SKM-1 (cell line): ENCODE measurements around the gene NCAPG2.
"Not testable (repeated sequence)": the region's sequence is repeated elsewhere in the genome, so short reads cannot be mapped to it uniquely, and the experiment has no call there.

Experiments
- DNase-seq: peaks from one replicate; lab custom pipeline; 2025; ENCODE audit not compliant: unreplicated experiment; lab: John Stamatoyannopoulos, UW

Gene NCAPG2

DNA sequence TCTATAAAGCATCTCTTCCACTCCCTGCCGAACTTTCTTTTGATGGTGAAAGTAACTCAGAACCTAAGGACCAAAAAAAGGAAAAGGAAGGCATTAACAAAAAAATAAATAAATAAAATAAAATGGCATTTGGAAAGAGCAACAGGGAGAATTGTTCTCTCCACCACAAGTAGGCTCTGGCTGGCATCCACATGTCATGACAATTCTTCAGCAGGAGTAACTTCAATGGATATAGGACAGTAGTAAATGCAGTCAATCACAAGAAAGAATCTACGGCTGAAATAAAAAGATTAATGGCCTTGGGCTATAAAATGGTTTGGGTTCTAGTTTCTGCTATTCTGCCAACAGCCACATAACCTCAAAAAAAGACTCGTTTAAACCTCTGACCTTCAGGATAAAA, 23.9 kb downstream of the NCAPG2 start:
- DNase-seq = no peak

DNA sequence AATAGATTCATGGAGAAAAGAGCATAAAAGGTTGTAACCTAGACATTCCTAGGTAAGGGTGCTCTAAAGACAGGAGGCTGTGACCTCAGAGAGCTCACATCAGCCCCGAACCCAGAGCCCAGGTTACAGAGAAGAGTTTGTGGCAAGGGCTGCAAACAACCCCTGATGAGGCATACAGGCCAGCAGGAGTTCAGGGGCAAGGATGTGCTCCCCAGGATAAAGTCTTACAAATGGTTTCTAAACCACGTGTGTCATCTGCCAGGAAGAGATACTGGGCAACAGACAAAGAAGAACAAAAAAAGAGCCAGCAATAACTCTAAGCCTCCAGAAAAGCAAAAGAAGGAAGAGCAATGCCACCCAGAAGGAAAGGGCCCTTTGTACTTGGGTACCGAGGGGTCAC, 27.7 kb downstream of the NCAPG2 start:
- DNase-seq = no peak

DNA sequence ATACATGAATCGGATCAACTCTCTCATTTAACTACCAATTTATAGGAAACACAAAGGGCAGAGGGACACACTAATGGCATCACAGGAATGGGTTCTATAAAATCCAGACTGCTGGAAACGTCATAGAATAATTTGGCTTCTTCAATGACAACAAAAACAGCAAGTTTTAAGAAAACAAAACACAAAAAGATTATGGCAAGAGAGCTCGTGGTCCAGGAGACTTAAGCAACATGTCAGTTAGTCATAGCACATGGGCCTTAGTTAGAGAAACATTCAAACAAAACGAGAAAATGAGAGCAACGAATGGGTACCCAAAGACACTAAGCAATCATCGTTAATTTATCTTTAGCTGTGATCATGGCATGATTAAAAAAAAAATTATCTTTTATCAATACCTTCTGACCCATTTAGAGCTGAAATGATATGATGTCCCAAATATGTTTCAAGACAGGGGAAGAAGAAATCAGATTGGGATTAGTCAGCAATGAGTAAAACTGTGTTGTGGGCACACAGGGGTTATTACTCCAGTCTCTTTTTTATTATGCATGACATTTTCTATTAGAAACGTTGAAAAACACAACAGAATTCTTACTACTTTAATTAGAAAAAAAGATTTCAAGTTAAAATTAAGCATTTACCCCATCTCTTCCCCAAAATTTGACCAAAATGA, 28.3 kb downstream of the NCAPG2 start:
- DNase-seq = no peak

DNA sequence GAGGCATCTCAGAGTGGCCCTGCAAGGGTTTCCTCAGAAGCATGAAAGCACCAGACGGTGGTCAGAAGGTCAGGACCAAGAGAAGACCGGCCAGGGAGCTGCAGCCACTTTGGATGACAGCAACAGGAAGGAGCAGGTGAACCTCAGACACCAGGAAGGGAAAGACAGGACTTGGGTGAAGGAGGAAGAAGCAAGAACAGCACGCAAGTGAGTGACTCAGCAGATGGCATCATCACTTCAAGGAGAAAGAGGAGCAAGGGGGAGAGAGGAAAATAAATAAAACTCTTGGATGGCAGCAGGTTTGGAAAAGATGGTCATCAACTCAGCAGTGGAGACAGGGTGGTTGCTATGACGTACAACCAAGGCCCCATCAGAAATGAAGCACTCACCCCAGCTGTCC, 31.6 kb downstream of the NCAPG2 start:
- DNase-seq = no peak

DNA sequence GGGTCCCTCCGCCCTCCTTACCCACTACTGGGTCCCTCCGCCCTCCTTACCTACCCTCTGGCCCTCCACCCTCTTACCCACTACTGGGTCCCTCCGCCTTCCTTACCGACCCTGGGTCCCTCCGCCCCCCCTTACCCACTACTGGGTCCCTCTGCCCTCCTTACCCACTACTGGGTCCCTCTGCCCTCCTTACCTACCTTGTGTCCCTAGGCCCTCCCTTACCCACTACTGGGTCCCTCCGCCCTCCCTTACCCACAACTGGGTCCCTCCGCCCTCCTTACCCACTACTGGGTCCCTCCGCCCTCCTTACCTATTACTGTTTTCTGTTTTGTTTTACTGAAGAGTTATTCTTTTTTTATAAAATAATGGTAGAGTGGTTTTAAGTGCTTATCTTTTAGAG, 36.5 kb downstream of the NCAPG2 start:
- DNase-seq = not testable (repeated sequence)

DNA sequence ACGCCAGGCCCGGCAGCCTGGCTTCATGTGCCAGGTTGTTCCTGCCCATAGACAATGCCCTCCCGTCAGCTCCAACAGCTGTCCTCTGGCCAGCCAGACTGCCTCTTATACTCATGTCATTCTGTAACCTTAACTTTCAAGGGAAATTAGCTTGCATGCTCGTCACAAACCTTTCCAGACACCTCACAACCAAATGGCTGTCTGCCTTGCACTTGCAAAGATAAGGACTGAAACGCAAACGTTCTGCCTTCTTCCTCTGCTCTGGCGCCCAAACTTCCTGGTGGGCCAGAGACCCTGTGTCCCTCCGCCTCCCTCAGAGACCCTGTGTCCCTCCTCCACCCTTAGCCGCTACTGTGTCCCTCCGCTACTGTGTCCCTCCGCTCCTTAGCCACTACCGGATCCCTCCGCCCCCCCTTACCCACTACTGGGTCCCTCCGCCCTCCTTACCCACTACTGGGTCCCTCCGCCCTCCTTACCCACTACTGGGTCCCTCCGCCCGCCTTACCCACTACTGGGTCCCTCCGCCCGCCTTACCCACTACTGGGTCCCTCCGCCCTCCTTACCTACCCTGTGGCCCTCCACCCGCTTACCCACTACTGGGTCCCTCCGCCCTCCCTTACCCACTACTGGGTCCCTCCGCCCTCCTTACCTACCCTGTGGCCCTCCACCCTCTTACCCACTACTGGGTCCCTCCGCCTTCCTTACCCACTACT, 37.5 kb downstream of the NCAPG2 start:
- DNase-seq = not testable (repeated sequence)

DNA sequence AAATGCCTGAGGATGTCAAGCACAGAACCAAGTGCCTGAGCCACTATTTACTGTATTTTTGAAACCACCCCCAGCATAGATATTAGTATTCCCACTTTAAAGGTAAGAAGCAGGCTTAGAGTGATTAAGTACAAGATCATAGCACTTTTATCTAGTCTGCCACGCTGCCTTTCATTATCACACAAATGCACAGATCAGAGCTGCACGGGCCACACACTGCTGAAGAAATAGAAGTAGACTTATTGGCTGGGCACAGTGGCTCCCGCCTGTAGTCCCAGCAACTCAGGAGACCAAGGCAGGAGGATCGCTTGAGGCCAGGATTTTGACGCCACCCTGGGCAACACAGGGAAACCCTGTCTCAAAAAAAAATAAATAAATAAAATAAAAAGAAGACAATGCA, 38.2 kb downstream of the NCAPG2 start:
- DNase-seq = no peak

DNA sequence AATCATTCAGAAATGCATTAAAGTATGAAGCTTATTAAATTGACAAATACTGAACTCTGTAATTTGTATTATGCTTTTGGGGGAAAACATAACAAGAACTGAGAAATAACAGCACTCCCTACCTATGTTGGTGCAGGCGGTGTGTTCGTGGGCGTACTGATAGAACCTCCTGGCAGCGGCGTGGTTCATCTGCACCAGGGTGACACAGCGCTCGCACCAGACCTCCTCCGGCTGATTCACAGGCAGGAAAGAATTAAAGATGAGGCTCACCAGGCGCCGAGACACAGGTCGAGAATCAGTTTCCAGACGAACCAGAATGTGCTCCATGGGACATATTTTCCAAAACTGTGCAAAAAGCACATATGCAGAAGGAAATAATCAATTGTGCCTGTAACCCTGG, 40.2 kb downstream of the NCAPG2 start:
- no peak for DNase-seq

DNA sequence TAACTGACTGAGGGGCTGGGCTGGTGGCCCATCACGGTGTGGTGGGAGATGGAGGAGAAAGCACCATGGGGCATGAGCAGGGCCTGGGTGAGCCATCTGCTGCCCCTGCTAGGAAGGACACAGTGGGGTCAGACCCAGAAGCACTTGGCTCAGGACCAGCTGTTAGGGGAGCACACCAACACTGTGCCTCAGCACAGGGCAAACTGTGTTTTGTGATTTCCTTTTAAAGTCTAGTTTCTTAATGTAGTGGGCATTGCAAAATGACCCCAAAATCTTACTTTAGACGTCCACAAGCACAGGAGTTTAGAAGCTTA, 41.2 kb downstream of the NCAPG2 start:
- no peak for DNase-seq

DNA sequence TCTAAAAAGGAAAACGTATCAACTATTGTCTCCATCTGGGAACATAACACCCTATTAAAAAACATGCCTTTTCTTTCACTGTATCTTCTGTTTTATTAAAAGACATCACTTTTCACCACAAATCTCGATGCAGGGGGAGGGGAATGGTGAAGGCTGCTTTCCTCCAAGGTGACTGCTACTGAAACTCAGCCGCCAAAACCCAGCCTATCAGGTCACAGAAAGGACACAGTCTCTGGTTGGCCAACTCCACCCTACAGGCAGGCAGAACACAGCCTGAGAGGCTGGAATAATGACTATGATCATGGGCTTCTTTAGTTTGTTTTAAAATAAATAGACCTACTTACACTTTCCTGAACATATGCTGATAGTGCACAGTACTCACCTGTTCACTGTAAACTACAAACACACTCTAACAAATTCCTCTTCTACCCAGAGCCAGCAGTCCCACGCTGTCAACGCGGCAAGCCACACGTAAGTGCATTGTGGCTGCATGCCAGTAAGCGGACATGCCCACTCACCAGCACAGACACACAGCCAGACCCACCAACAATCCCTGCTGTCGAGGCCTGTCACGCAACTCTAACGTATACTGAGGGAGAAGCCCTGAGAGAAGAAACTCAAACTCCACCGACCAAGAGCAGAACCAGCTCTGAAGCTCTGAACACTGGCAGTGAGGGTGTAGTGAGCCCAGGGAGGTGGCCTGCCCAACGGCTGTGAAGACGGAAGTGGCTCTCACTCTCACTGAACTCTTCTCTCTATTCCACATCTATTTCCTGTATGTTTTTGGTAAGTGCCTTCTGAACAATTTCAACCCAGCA, 41.8 kb downstream of the NCAPG2 start:
- DNase-seq = no peak

DNA sequence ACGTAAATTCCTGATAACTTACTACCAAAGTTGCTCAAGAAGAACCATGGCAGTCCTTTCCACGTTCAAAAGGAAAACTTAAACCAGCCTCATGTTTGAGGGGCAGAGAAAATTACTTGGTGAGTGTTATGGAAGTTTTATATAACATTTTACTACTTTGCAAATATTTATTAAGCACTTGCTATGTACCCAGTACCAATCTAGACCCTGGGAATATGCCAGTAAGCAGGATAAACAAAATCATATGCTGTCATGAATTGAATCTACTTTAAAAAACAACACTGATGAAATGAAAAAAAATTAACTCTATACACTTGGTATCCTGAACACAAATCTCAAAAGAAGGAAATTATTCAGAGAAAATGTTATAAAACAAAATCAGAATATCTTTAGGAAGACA, 46.1 kb downstream of the NCAPG2 start:
- no peak for DNase-seq

DNA sequence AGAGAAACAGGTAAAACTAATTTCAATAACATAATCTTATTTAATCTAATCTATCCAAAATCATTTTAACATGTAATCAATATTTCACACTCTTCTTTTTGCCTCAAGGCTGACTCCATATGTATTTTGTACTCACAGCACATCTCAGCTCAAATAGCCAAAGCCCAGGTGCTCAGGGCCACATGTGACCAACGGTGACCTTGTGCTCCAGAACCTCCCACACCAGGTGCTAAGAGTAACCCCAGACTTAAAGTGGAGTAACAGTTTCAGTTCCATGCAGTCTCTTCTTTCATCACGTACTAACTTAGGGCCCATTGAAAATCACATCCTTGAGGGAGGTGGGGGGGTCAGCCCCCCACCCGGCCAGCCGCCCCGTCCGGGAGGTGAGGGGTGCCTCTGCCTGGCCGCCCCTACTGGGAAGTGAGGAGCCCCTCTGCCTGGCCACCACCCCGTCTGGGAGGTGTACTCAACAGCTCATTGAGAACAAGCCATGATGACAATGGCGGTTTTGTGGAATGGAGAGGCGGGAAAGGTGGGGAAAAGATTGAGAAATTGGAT, 47.3 kb downstream of the NCAPG2 start:
- no peak for DNase-seq

DNA sequence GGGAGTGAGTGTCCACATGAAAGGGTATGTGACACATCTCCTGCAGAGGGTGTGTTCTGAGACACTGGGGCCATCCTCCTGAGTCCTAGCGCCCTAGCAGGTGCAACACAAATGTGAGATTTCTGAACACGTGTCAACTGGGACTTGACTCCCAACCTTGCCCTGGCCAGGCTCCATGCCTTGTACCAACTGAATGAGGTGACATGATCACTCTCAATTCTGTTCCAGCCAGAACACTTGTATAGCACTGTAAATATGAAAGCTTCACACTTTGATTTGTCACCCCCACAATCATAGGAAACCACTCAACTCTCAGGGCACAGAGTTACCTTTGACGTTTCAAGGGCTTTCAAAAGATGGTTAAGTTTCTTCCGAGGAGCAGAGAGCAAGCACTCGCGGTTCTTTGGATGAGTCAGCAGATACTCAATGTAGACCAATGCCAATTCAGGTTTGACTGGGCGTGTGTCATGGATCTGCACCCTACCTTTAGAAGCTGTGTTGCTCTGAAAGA, 48.6 kb downstream of the NCAPG2 start:
- DNase-seq = no peak

DNA sequence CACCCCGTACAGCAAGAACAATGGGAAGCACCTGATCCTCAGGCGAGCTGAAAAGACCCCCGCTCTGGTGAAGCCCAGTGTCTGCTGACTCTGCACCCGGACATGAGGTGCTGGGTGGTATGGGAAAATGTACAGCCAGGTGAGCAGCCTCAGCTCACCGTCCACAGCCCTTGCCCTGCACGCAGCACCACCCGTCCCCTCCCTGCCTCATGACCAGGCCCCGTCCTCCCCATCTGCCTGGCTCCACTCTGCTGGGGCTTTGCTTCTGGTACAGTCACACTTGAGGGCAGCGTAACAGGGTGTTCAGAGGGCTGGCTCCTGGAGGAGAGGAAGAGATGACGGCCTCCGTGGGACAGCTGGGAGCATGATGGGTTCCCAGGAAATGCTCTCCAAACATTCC, 49.1 kb downstream of the NCAPG2 start:
- no peak for DNase-seq

DNA sequence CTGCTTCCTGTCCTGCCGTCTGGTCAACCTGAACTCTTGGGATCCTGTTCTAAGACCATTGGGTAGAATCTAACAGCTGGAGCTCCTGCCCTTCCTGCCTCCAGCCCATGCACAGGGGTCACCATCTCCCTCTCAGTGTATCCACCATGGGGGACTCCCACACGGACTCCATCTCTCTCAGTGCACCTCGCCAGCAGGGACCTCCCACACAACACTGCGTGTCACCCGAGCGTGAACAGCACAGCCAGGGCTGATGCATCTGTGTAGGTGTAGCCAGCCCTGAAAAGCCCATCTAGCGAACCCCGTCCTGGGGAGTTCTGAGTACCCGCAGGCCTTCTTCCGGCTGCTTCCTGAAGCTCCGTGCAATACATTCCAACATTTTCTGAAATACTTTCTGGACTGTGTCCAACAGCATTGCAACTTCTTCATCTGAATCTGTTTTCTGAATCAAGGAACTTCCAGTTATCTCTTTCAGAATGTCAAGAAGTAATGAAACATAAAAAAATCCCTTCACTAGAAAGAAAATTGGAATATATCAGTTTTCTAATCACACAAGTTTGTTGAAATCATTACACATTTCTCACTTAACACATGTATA, 52.5 kb downstream of the NCAPG2 start:
- DNase-seq = no peak

DNA sequence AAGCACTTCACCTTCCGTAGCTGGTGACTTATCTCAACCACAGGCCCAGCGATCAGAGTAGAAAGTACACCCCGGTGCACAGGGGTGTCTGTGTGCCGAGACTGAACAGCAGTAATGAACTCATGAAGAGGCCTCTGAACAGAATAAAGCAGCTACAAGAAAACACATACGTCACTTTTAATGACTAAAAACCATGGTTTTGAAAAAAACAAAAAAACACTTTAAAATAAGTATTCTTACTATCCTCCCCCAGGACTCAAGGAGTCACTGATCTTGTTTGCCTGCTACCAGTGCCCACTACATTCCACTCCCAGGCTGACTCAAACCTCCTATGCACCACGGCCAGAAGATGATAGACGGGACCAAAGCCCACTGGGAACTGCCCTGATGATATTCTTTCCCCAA, 53.8 kb downstream of the NCAPG2 start:
- no peak for DNase-seq

DNA sequence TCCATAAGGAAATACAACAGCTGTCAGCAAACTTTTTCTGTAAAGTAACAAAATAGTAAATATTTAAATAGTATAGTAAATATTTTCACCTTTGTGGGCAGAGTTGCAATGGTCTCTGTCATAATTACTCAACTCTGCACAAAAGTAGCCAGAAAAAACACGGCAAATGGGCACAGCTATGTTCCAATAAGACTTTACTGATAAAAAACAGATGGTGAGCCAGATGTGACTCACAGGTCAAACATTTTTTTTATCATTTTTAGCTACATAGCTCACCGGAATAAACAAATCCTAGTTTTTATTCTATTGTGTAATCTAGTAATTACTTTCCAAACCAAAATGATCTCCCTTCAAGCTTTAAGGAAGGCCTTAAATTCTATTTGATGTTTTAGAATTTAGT, 55.3 kb downstream of the NCAPG2 start:
- DNase-seq = no peak

DNA sequence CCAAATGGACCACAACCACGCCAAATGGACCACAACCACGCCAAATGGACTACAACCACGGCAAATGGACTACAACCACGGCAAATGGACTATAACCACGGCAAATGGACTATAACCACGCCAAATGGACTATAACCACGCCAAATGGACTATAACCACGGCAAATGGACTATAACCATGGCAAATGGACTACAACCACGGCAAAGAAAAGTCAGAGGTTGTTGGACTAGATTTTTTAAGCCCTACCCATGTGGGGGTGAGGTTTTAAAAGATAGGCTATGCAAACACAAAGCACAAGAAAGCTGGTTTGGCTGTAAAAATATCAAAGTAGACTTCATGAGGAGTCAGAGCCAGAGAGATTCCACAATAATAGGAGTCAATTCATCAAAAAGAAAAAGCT, 55.8 kb downstream of the NCAPG2 start:
- no peak for DNase-seq

DNA sequence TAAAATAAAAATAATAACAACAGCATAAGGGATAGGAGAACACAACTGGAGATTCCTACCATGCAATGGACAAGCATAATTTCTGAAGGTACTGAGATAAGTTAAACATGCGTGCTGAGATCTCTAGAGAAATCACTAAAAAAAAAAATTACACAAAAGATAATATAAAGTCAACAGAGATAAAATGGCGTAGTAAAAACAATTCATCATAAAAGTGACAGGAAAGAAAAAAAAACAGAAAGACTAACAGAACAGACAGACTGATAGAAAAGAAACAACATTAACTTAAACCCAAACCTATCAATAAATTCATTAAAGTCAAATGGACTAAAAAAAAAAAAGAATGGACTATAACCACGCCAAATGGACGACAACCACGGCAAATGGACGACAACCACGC, 56.4 kb downstream of the NCAPG2 start:
- DNase-seq = no peak

DNA sequence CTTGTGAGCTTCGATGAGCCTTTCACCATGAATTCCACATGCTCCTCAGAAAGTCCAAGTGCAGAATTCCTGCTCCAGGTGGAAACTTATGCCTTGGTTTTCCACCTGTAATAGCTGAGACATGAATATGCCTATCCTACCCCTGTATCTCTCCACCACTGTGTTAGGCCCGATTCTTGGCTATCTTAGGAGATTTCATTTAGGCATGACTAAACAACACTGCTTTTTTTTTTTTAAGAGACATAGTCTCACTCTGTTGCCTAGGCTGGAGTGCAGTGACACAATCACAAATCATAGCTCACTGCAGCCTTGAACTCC, 57.2 kb downstream of the NCAPG2 start:
- no peak for DNase-seq

DNA sequence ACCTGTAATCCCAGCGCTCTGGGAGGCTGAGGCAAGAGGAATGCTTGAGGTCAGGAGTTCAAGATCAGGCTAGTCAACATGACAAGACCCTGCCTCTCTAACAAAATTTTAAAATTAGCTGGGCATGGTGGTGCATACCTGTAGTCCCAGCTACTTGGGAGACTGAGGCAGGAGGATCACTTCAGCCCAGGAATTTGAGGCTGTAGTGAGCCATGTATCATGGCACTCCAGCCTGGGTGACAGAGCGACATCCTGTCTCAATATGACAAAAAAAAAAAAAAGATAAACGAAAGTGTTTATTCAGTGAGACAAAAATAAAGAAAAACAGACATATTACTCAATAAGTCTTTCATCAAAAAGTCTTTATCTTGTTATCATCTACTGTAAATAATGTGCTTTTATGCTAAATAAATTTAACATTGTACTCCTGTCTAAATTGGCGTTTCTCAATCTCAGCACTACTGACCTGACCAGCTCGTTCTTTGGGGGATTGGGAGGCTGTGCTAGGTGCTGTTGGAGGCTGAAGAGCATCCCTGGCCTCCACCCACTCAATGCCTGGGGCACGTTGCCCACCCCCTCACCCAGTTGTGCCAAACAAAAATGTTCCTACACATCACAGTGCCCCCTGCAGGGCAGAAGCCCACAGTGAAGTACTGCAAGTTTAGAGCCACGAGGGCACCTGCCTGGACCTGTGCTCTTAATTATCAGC, 57.7 kb downstream of the NCAPG2 start:
- no peak for DNase-seq
